HG03103 (cell line): ENCODE results near the gene FOXP1.

ENCODE experiments used
- ATAC-seq: cut with Tn5 transposase; IDR thresholded peaks from one replicate; pipeline ENCODE4 v1.9.1; 2021; ENCODE audit warnings: low read depth; ENCODE audit not compliant: unreplicated experiment

FOXP1 gene

GRCh38 chr3:71490692-71491091, 92.8 kb downstream of the FOXP1 start:
- ATAC-seq = no peak

- no peak for ATAC-seq
Measured at GRCh38 chr3:71489315-71489761, 94.2 kb downstream of the FOXP1 start.

- no peak for ATAC-seq
Measured at GRCh38 chr3:71488882-71489281, 94.6 kb downstream of the FOXP1 start.

- no peak for ATAC-seq
Measured at GRCh38 chr3:71488391-71488809, 95.1 kb downstream of the FOXP1 start.

GRCh38 chr3:71487418-71487817, 96.1 kb downstream of the FOXP1 start:
- no peak for ATAC-seq

GRCh38 chr3:71486831-71487230, 96.7 kb downstream of the FOXP1 start:
- ATAC-seq = no peak

GRCh38 chr3:71485896-71486295, 97.6 kb downstream of the FOXP1 start:
- no peak for ATAC-seq

- no peak for ATAC-seq
Measured at GRCh38 chr3:71484452-71484851, 99.1 kb downstream of the FOXP1 start.

- no peak for ATAC-seq
Measured at GRCh38 chr3:71484047-71484446, 99.5 kb downstream of the FOXP1 start.

GRCh38 chr3:71482771-71483170, 100.8 kb downstream of the FOXP1 start:
- no peak for ATAC-seq

GRCh38 chr3:71478568-71478967, 105.0 kb downstream of the FOXP1 start:
- no peak for ATAC-seq

- ATAC-seq = no peak
Measured at GRCh38 chr3:71476950-71477349, 106.6 kb downstream of the FOXP1 start.

- no peak for ATAC-seq
Measured at GRCh38 chr3:71469138-71469435, 114.4 kb downstream of the FOXP1 start.

- no peak for ATAC-seq
Measured at GRCh38 chr3:71468311-71469137, 115.0 kb downstream of the FOXP1 start.

GRCh38 chr3:71466483-71466882, 117.0 kb downstream of the FOXP1 start:
- ATAC-seq = no peak

GRCh38 chr3:71465371-71466036, 118.0 kb downstream of the FOXP1 start:
- no peak for ATAC-seq

GRCh38 chr3:71464613-71465012, 118.9 kb downstream of the FOXP1 start:
- no peak for ATAC-seq

- no peak for ATAC-seq
Measured at GRCh38 chr3:71463617-71464016, 119.9 kb downstream of the FOXP1 start.

- no peak for ATAC-seq
Measured at GRCh38 chr3:71462586-71462985, 120.9 kb downstream of the FOXP1 start.

GRCh38 chr3:71461749-71462483, 121.6 kb downstream of the FOXP1 start:
- no peak for ATAC-seq

GRCh38 chr3:71461114-71461513, 122.4 kb downstream of the FOXP1 start:
- ATAC-seq = no peak
